A549 (cell line): ENCODE measurements around the gene PRRG3. TPM values are rescaled to one million over a fixed set of nuclear protein-coding genes. Genes with fewer than 3 reads are reported as not detected.

Experiments used
- ATAC-seq, 2 experiments: fragments of 200-7000 bp in 1 of 2; fragments of >200 bp in 1 of 2; cut with Nextera tagmentation in 1 of 2; cut with Tn5 transposase in 1 of 2; 3 replicates each; pipeline versions ENCODE4 v1.8.0 to v1.9.1; 2018 to 2020; ENCODE audit warnings: mild to moderate bottlenecking in 1 of 2, moderate library complexity in 1 of 2
- CTCF ChIA-PET: fragments of 300-600 bp; sonication (Branson Sonifier 250); formaldehyde crosslinking; extraction: SDS; loops from one replicate; lab custom pipeline; 2021; ENCODE audit warnings: antibody characterized with exemption, inconsistent platforms; lab: Yijun Ruan, JAX
- POLR2A ChIA-PET: fragments of 350-600 bp; formaldehyde crosslinking; extraction: SDS; loops from one replicate; lab custom pipeline; 2021; ENCODE audit warnings: antibody characterized with exemption, inconsistent platforms; lab: Yijun Ruan, JAX
- DNase-seq, 2 experiments: peaks; one replicate each; pipeline versions ENCODE4 v3.0.0 to v3.0.0-alpha.2; 2011 to 2016; ENCODE audit warnings: low read depth in 1 of 2, low spot score in 1 of 2
- FAIRE-seq: peaks from 2 replicates; lab custom pipeline; 2011; peaks lifted over from hg19 to GRCh38; lab: Jason Lieb, UNC
- H3K27ac ChIP-seq, 2 experiments: fragments of >200 bp; sonication (Bioruptor Twin); formaldehyde crosslinking; 3 replicates each; pipeline ENCODE4 v1.5.1; 2016 to 2017
- H3K4me1 ChIP-seq: fragments of >200 bp; sonication (Bioruptor Twin); formaldehyde crosslinking; 3 replicates; pipeline ENCODE4 v1.6.1; 2016
- H3K4me2 ChIP-seq: fragments of >200 bp; sonication (Bioruptor Twin); formaldehyde crosslinking; 3 replicates; pipeline ENCODE4 v1.6.1; 2016
- H3K4me3 ChIP-seq: fragments of >200 bp; sonication (Bioruptor Twin); formaldehyde crosslinking; 3 replicates; pipeline ENCODE4 v1.5.1; 2016
- H3K9me3 ChIP-seq: fragments of >200 bp; sonication (Bioruptor Twin); formaldehyde crosslinking; 3 replicates; pipeline ENCODE4 v1.6.1; 2016
- BHLHE40 ChIP-seq: IDR thresholded peaks from 2 replicates; pipeline ENCODE4 v1.6.1; 2012; ENCODE audit warnings: low read depth, low read length, inconsistent platforms
- CEBPB ChIP-seq, 2 experiments: fragments of >200 bp in 1 of 2; sonication (Bioruptor Twin) in 1 of 2; formaldehyde crosslinking in 1 of 2; IDR thresholded peaks; 2 replicates each; pipeline ENCODE4 v1.6.1; 2012 to 2016
- CHD4 ChIP-seq: fragments of 200-600 bp; sonication (generic); IDR thresholded peaks from 2 replicates; pipeline ENCODE4 v1.6.1; 2016; ENCODE audit warnings: antibody characterized with exemption, mild to moderate bottlenecking, borderline replicate concordance
- EHF ChIP-seq: fragments of 250-450 bp; sonication (Bioruptor Pico); IDR thresholded peaks from 2 replicates; pipeline ENCODE4 v1.5.0; 2020; ENCODE audit warnings: mild to moderate bottlenecking
- EHMT2 ChIP-seq: fragments of 200-600 bp; sonication (generic); IDR thresholded peaks from 2 replicates; pipeline ENCODE4 v1.6.1; 2016; ENCODE audit warnings: antibody characterized with exemption, low read depth, mild to moderate bottlenecking, moderate library complexity
- ELK1 ChIP-seq: fragments of 150-350 bp; IDR thresholded peaks from 2 replicates; pipeline ENCODE4 v1.6.1; 2014; ENCODE audit warnings: low read depth, mild to moderate bottlenecking, low read length
- FOSB ChIP-seq: fragments of 250-450 bp; sonication (Bioruptor Pico); IDR thresholded peaks from 2 replicates; pipeline ENCODE4 v1.5.0; 2020; ENCODE audit warnings: mild to moderate bottlenecking, moderate library complexity
- FOSL2 ChIP-seq, 2 experiments: fragments of 450-650 bp in 1 of 2; fragments of >200 bp in 1 of 2; sonication (Bioruptor Twin) in 1 of 2; formaldehyde crosslinking; IDR thresholded peaks; 2 replicates each; pipeline versions ENCODE4 v1.5.0 to v1.6.1; 2016 to 2020; ENCODE audit warnings: mild to moderate bottlenecking in 1 of 2, moderate library complexity in 1 of 2
- FOXS1 ChIP-seq: fragments of 250-450 bp; sonication (Bioruptor Pico); IDR thresholded peaks from 2 replicates; pipeline ENCODE4 v1.5.0; 2020; ENCODE audit warnings: mild to moderate bottlenecking, moderate library complexity
- HDAC2 ChIP-seq: fragments of 200-600 bp; sonication (generic); IDR thresholded peaks from 2 replicates; pipeline ENCODE4 v1.6.1; 2016
- HEYL ChIP-seq: fragments of 250-450 bp; sonication (Bioruptor Pico); IDR thresholded peaks from 2 replicates; pipeline ENCODE4 v1.8.0; 2021; ENCODE audit warnings: mild to moderate bottlenecking, moderate library complexity
- HMGXB4 ChIP-seq: fragments of 250-450 bp; sonication (Bioruptor Pico); IDR thresholded peaks from 2 replicates; pipeline ENCODE4 v1.5.0; 2021; ENCODE audit warnings: mild to moderate bottlenecking, moderate library complexity, borderline replicate concordance
- HOXA7 ChIP-seq: fragments of 250-450 bp; sonication (Bioruptor Pico); IDR thresholded peaks from 2 replicates; pipeline ENCODE4 v1.5.0; 2020; ENCODE audit warnings: mild to moderate bottlenecking, moderate library complexity
- HOXB5 ChIP-seq: fragments of 250-450 bp; sonication (Bioruptor Pico); IDR thresholded peaks from 2 replicates; pipeline ENCODE4 v1.5.0; 2020; ENCODE audit warnings: mild to moderate bottlenecking, moderate library complexity
- JUN ChIP-seq, 2 experiments: fragments of >200 bp; sonication (Bioruptor Twin); formaldehyde crosslinking; IDR thresholded peaks; 2 replicates in 1 of 2; 3 replicates in 1 of 2; pipeline ENCODE4 v1.6.1; 2016 to 2017
- JUNB ChIP-seq: fragments of >200 bp; sonication (Bioruptor Twin); formaldehyde crosslinking; IDR thresholded peaks from 2 replicates; pipeline ENCODE4 v1.6.1; 2016
- MAFK ChIP-seq: fragments of 450-650 bp; IDR thresholded peaks from 2 replicates; pipeline ENCODE4 v1.6.1; 2014; ENCODE audit not compliant: partially characterized antibody
- MYC ChIP-seq: IDR thresholded peaks from 2 replicates; pipeline ENCODE4 v1.6.1; 2012; ENCODE audit warnings: mild to moderate bottlenecking, inconsistent platforms, low read length, improper control_type of control experiment, borderline replicate concordance
- NFE2L2 ChIP-seq: fragments of 150-350 bp; conservative IDR thresholded peaks from 2 replicates; pipeline ENCODE4 v1.6.1; 2014; ENCODE audit warnings: low read length
- NPAS2 ChIP-seq: fragments of 250-450 bp; sonication (Bioruptor Pico); IDR thresholded peaks from 2 replicates; pipeline ENCODE4 v1.8.0; 2022; ENCODE audit warnings: mild to moderate bottlenecking, moderate library complexity, borderline replicate concordance
- POLR2A ChIP-seq: IDR thresholded peaks from 2 replicates; pipeline ENCODE4 v1.6.1; 2012; ENCODE audit warnings: mild to moderate bottlenecking, low read length
- RARB ChIP-seq: fragments of 250-450 bp; sonication (Bioruptor Pico); IDR thresholded peaks from 2 replicates; pipeline ENCODE4 v1.8.0; 2021; ENCODE audit warnings: mild to moderate bottlenecking, moderate library complexity
- REST ChIP-seq: fragments of 200-600 bp; sonication (generic); IDR thresholded peaks from 2 replicates; pipeline ENCODE4 v1.6.1; 2016; ENCODE audit warnings: antibody characterized with exemption, mild to moderate bottlenecking, moderate library complexity
- SMC3 ChIP-seq: fragments of >200 bp; sonication (Bioruptor Twin); formaldehyde crosslinking; IDR thresholded peaks from 3 replicates; pipeline ENCODE4 v1.6.1; 2018; ENCODE audit warnings: inconsistent platforms
- TFCP2L1 ChIP-seq: fragments of 250-450 bp; sonication (Bioruptor Pico); IDR thresholded peaks from 2 replicates; pipeline ENCODE4 v1.5.0; 2021; ENCODE audit warnings: mild to moderate bottlenecking
- USF2 ChIP-seq: fragments of 450-650 bp; IDR thresholded peaks from 2 replicates; pipeline ENCODE4 v1.6.1; 2014; ENCODE audit warnings: antibody characterized with exemption
- ZC3H11A ChIP-seq: fragments of 450-650 bp; IDR thresholded peaks from 2 replicates; pipeline ENCODE4 v1.6.1; 2014; ENCODE audit warnings: antibody characterized with exemption, mild to moderate bottlenecking
- ZNF302 ChIP-seq: fragments of 250-450 bp; sonication (Bioruptor Pico); IDR thresholded peaks from 2 replicates; pipeline ENCODE4 v1.9.0; 2021; ENCODE audit warnings: inconsistent platforms, mild to moderate bottlenecking, moderate library complexity
- WGBS: methylation state at CpG from one replicate; pipeline ENCODE4 v1.1.6; 2017; ENCODE audit errors: missing lambda C conversion rate; 5-methylcytosine and 5-hydroxymethylcytosine counted together
- polyA minus RNA-seq: library from RNA; depleted of rRNA, polyadenylated mRNA; stranded (reverse); fragments of >200 nt; gene quantifications from 2 replicates; pipeline ENCODE4 v1.2.3, GENCODE V29; 2011; rRNA and poly(A)+ RNA removed
- polyA plus RNA-seq, 4 experiments: library from polyadenylated mRNA; depleted of rRNA in 3 of 4; stranded (reverse); fragments of >200 nt; fragmentation: RNase III in 1 of 4; extraction: RNeasy Plus Mini Kit Qiagen cat#74134 plus additional on column Dnase treatment in 1 of 4; gene quantifications; 2 replicates in 3 of 4; 3 replicates in 1 of 4; pipeline ENCODE4 v1.2.3, GENCODE V29; 2011 to 2017

PRRG3 gene
- not detected in 2 replicates for polyA plus RNA-seq (2011; rRNA removed)
- polyA plus RNA-seq (2012; cell fraction: cytosol; rRNA removed) = not detected in 2 replicates
- not detected in 2 replicates for polyA plus RNA-seq (2012; cell fraction: nucleus; rRNA removed)
- polyA plus RNA-seq (2017; fragmentation: RNase III; extraction: RNeasy Plus Mini Kit Qiagen cat#74134 plus additional on column Dnase treatment) = not detected in 3 replicates
- polyA minus RNA-seq = not detected in 2 replicates

GRCh38 chrX:151694661-151695582 lies at the start of gene PRRG3:
Gene PRRG3, plus strand, starts transcription at chrX:151695458. Its CDS starts 3,357 bp downstream, at chrX:151698815.
- TF ChIP-seq NPAS2 (no peak), EHF (CRISPR knock-in tag) (no peak), FOXS1 (CRISPR knock-in tag) (no peak), BHLHE40 (no peak), JUN (IDR thresholded peaks at IDR 0.05) (no peak), ZNF302 (CRISPR knock-in tag) (no peak), NFE2L2 (no peak), HDAC2 (no peak), HOXB5 (CRISPR knock-in tag) (no peak), ZC3H11A (no peak), REST (no peak)
- FAIRE-seq (no peak), ATAC-seq (no peak), DNase-seq (no peak)
- Histone ChIP-seq H3K4me1 (no peaks in the 10 kb centered on the region), H3K9me3 (no peaks in the 10 kb centered on the region), H3K27ac (no peak within 1 kb of the TSS), H3K4me2 (no peak within 1 kb of the TSS), H3K4me3 (no peak within 1 kb of the TSS)
- POLR2A ChIA-PET = no interaction called here
- WGBS = 40% methylated on average over 2 of the region's 100 CpGs
- CTCF ChIA-PET = no interaction called here

GRCh38 chrX:151675121-151675746 lies 20.0 kb upstream of the PRRG3 start:
- no peak overlapping the region for H3K27ac ChIP-seq
- DNase-seq = no peak
- TF ChIP-seq TFCP2L1 (CRISPR knock-in tag) (no peak), EHMT2 (no peak), CHD4 (no peak), FOSL2 (IDR thresholded peaks at IDR 0.05) (no peak), FOSL2 (CRISPR knock-in tag; IDR thresholded peaks at IDR 0.05) (no peak), SMC3 (no peak), JUNB (no peak), HMGXB4 (CRISPR knock-in tag) (no peak), CEBPB (IDR thresholded peaks at IDR 0.05) (no peak), MAFK (no peak), FOSB (CRISPR knock-in tag) (no peak), RARB (CRISPR knock-in tag) (no peak), POLR2A (no peak), MYC (no peak), HDAC2 (no peak), HEYL (CRISPR knock-in tag) (no peak), ELK1 (no peak), USF2 (no peak), HOXA7 (no peak)
- TF ChIP-seq, all 56 proteins: peak for 0
- Histone ChIP-seq H3K9me3 (no peaks in the 10 kb centered on the region), H3K4me3 (no peak overlapping the region), H3K4me1 (no peaks in the 10 kb centered on the region), H3K4me2 (no peak overlapping the region)
- POLR2A ChIA-PET = no interaction called here
- WGBS = 2% methylated on average over 4 of the region's 6 CpGs
- FAIRE-seq (no peak), ATAC-seq (no peak)
- CTCF ChIA-PET = interaction anchor here (0.6 to 1.3 kb wide), 3 partner anchors 244 to 957 kb away, joined by 3 to 4 read pairs (median 3); no protein-coding TSS in a partner anchor
